HT-29 (cell line): Measurements from ENCODE around the gene FAM78A. TPM values are rescaled to one million over a fixed set of nuclear protein-coding genes. Genes with fewer than 3 reads are reported as not detected.

Experiments used
- DNase-seq: peaks from one replicate; pipeline ENCODE4 v3.0.0-alpha.2; 2015; ENCODE audit warnings: low spot score
- total RNA-seq: library from RNA; depleted of rRNA; stranded (reverse); fragments of >200 nt; shearing (Covaris generic); gene quantifications from 2 replicates; pipeline ENCODE4 v1.2.3, GENCODE V29; 2014

The FAM78A gene
- total RNA-seq, 1 experiment from 2014 or later = 1.2 TPM

GRCh38 chr9:131239161-131239975 lies 36.9 kb downstream of the FAM78A start:
- no peak for DNase-seq

GRCh38 chr9:131238402-131239021 lies 37.8 kb downstream of the FAM78A start:
- DNase-seq = no peak

GRCh38 chr9:131237931-131238401 lies 38.3 kb downstream of the FAM78A start:
- peak; percentile 73 for DNase-seq

GRCh38 chr9:131237291-131237690 lies 39.0 kb downstream of the FAM78A start:
- no peak for DNase-seq

- DNase-seq = no peak
Observed at GRCh38 chr9:131236761-131237160, 39.5 kb downstream of the FAM78A start.

GRCh38 chr9:131236161-131236560 lies 40.1 kb downstream of the FAM78A start:
- DNase-seq = no peak

- no peak for DNase-seq
Observed at GRCh38 chr9:131235480-131235851, 40.8 kb downstream of the FAM78A start.

GRCh38 chr9:131234799-131235479 lies 41.4 kb downstream of the FAM78A start:
- no peak for DNase-seq

- DNase-seq = no peak
Observed at GRCh38 chr9:131233995-131234394, 42.3 kb downstream of the FAM78A start.

- no peak for DNase-seq
Observed at GRCh38 chr9:131233556-131233955, 42.8 kb downstream of the FAM78A start.

GRCh38 chr9:131228988-131229387 lies 47.3 kb downstream of the FAM78A start:
- DNase-seq = no peak

- DNase-seq = no peak
Observed at GRCh38 chr9:131227959-131228460, 48.3 kb downstream of the FAM78A start.

GRCh38 chr9:131227112-131227958 lies 49.0 kb downstream of the FAM78A start:
- DNase-seq = no peak

GRCh38 chr9:131226226-131226625 lies 50.1 kb downstream of the FAM78A start:
- no peak for DNase-seq

GRCh38 chr9:131222460-131222859 lies 53.9 kb downstream of the FAM78A start:
- no peak for DNase-seq

- DNase-seq = no peak
Observed at GRCh38 chr9:131220485-131220884, 55.8 kb downstream of the FAM78A start.

GRCh38 chr9:131218370-131218769 lies 57.9 kb downstream of the FAM78A start:
- DNase-seq = no peak

- no peak for DNase-seq
Observed at GRCh38 chr9:131217331-131218031, 58.8 kb downstream of the FAM78A start.

GRCh38 chr9:131216806-131217205 lies 59.5 kb downstream of the FAM78A start:
- DNase-seq = no peak

- DNase-seq = no peak
Observed at GRCh38 chr9:131214876-131215275, 61.4 kb downstream of the FAM78A start.
